ENCODE data around the gene CSAD.
"Not testable (repeated sequence)": the region's sequence is repeated elsewhere in the genome, so short reads cannot be mapped to it uniquely, and the experiment has no call there.

Gene CSAD

GRCh38 chr12:53217931-53218307 lies 37.2 kb upstream of the CSAD start:
- peak; percentile 41 for DNase-seq

GRCh38 chr12:53217051-53217930 lies 36.6 kb upstream of the CSAD start:
- DNase-seq: peak; percentile 66

- no peak for DNase-seq
These were observed 34.8 kb upstream of the CSAD start for GRCh38 chr12:53215497-53215896.

- DNase-seq: no peak
These were observed 34.1 kb upstream of the CSAD start for GRCh38 chr12:53214687-53215455.

- DNase-seq: no peak
These were observed 33.5 kb upstream of the CSAD start for GRCh38 chr12:53214221-53214620.

GRCh38 chr12:53213348-53213747 lies 32.6 kb upstream of the CSAD start:
- DNase-seq: peak; percentile 91

GRCh38 chr12:53212931-53213330 lies 32.2 kb upstream of the CSAD start:
- DNase-seq: no peak

- no peak for DNase-seq
These were observed 31.0 kb upstream of the CSAD start for GRCh38 chr12:53211476-53212381.

GRCh38 chr12:53210843-53211242 lies 30.1 kb upstream of the CSAD start:
- DNase-seq: no peak

- DNase-seq: peak; percentile 39
These were observed 28.2 kb upstream of the CSAD start for GRCh38 chr12:53208877-53209463.

- no peak for DNase-seq
These were observed 27.7 kb upstream of the CSAD start for GRCh38 chr12:53208435-53208834.

- peak; percentile 67 for DNase-seq
These were observed 26.3 kb upstream of the CSAD start, which contains the start of gene ITGB7 for GRCh38 chr12:53207042-53207441. Gene ITGB7, minus strand, starts transcription at chr12:53207251. Its CDS starts 6,808 bp downstream, at chr12:53200443.

GRCh38 chr12:53205747-53206419 lies 25.2 kb upstream of the CSAD start:
- peak; percentile 86 for DNase-seq

GRCh38 chr12:53204351-53204750 lies 23.6 kb upstream of the CSAD start:
- DNase-seq: no peak

GRCh38 chr12:53202316-53202715 lies 21.6 kb upstream of the CSAD start:
- DNase-seq: not testable (repeated sequence)

- DNase-seq: no peak
These were observed 20.9 kb upstream of the CSAD start for GRCh38 chr12:53201639-53202038.

- DNase-seq: no peak
These were observed 20.4 kb upstream of the CSAD start for GRCh38 chr12:53201177-53201541.

GRCh38 chr12:53200458-53201176 lies 19.9 kb upstream of the CSAD start:
- DNase-seq: peak; percentile 63

- DNase-seq: no peak
These were observed 19.4 kb upstream of the CSAD start for GRCh38 chr12:53200107-53200457.

- no peak for DNase-seq
These were observed 19.0 kb upstream of the CSAD start for GRCh38 chr12:53199700-53200099.

- no peak for DNase-seq
These were observed 17.9 kb upstream of the CSAD start for GRCh38 chr12:53198486-53199110.
